Activated T-helper 2 cell treated with anti-CD3 and anti-CD28 coated beads, Interferon-gamma antibody, Interleukin-2, Interleukin-4, amounts not matched to agents 10 μg/mL and 5 μg/mL and 100 μg/mL, durations not matched to agents 14 hours and 24 hours and 36 hours (primary cell): ENCODE data around the gene IQGAP2. TPM values are rescaled to one million over a fixed set of nuclear protein-coding genes. Genes with fewer than 3 reads are reported as not detected.

Experiments
- DNase-seq: peaks from one replicate; pipeline ENCODE4 v3.0.0; 2021; ENCODE audit warnings: low spot score
- H3K27ac Mint-ChIP-seq: one replicate; pipeline ENCODE4 v1.8.0; 2021; ENCODE audit warnings: mixed read lengths
- H3K27me3 Mint-ChIP-seq: one replicate; pipeline ENCODE4 v1.8.0; 2021; ENCODE audit warnings: low read depth, mixed read lengths
- H3K36me3 Mint-ChIP-seq: one replicate; pipeline ENCODE4 v1.8.0; 2021; ENCODE audit warnings: low read depth, mixed read lengths
- H3K4me1 Mint-ChIP-seq: one replicate; pipeline ENCODE4 v1.8.0; 2021; ENCODE audit warnings: low read depth, mixed read lengths
- H3K4me3 Mint-ChIP-seq: one replicate; pipeline ENCODE4 v1.8.0; 2021; ENCODE audit warnings: low read depth, mild to moderate bottlenecking, moderate library complexity, mixed read lengths
- H3K9me3 Mint-ChIP-seq: one replicate; pipeline ENCODE4 v1.8.0; 2021; ENCODE audit warnings: mixed read lengths
- intact Hi-C: fragments of 100-400 bp; cut with micrococcal nuclease; formaldehyde crosslinking; loops from one replicate; pipeline ENCODE4 v1.15.1; 2023
- total RNA-seq: library from RNA; stranded (reverse); gene quantifications from 2 replicates; pipeline ENCODE4 v1.2.3, GENCODE V29; 2022

Gene IQGAP2
- total RNA-seq, 1 donor from 2014 or later, result 28.3 TPM

GRCh38 chr5:76492819-76493189 lies 89.7 kb downstream of the IQGAP2 start:
- Mint-ChIP-seq H3K9me3 (no peaks in the 10 kb centered on the region), H3K4me3 (no peak overlapping the region), H3K27me3 (no peaks in the 10 kb centered on the region), H3K36me3 (peaks cover 8% of the 10 kb centered on the region), H3K27ac (no peak overlapping the region), H3K4me1 (peaks cover 17% of the 10 kb centered on the region)
- intact Hi-C loops, result no loop called here
- no peak for DNase-seq

DNA sequence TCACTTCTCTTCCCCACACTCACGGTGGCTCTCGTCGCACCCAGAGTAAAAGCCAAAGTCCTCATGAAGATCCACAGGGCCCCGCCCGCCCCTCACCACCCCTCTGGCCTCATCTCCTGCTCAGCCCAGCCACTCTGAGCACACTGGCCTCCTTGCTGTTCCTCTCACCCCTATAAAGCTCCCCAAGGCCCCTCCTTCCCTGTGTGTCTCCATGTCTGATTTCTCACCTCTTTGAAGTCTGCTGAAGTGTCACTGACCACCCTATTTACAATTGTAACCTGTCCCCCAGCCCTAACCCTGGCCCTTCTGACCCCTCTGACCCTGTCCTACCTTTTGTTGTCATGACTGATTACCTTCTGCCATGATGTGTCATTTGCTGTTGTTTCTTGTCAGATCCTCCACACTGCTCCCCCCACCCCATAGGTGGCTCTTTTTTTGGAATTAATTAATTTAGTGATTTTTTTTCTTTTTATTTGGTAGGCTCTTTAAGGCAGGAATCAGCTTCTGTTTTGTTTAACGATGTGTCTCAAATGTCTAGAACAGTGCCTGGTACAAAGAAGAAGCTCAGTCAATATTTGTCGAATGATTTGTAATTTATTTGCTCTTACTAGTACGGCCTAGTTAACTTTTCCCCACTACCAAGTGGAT lies 90.2 kb downstream of the IQGAP2 start:
- H3K27ac Mint-ChIP-seq, result no peak overlapping the region
- peaks cover 17% of the 10 kb centered on the region for H3K4me1 Mint-ChIP-seq
- intact Hi-C loops, result no loop called here
- H3K27me3 Mint-ChIP-seq, result no peaks in the 10 kb centered on the region
- no peak for DNase-seq
- no peak overlapping the region for H3K4me3 Mint-ChIP-seq
- H3K36me3 Mint-ChIP-seq, result peaks cover 8% of the 10 kb centered on the region
- H3K9me3 Mint-ChIP-seq, result no peaks in the 10 kb centered on the region

DNA sequence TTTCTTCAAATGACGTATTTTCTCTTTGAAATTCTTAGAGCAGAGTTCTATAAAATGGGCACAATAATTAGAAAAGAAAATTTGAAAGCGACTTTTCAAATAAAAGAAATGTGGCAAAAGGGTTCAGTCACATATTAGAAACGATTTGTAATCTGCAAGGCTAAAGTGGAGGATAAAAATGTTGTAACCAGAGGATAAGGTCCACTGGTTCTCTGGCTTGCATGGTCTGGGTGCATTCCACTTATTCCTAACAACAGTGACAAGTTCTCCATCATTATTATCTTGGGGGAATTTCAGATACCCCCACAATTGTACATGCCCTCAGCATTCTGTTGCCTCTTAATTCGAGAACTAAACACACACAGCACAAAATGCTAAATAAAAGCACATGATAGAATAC lies 91.1 kb downstream of the IQGAP2 start:
- Mint-ChIP-seq H3K4me3 (no peak overlapping the region), H3K36me3 (peaks cover 8% of the 10 kb centered on the region), H3K27me3 (no peaks in the 10 kb centered on the region), H3K27ac (no peak overlapping the region), H3K4me1 (peaks cover 13% of the 10 kb centered on the region), H3K9me3 (no peaks in the 10 kb centered on the region)
- DNase-seq, result no peak
- intact Hi-C loops, result no loop called here

- intact Hi-C loops, result no loop called here
- Mint-ChIP-seq H3K4me3 (no peak overlapping the region), H3K4me1 (peaks cover 13% of the 10 kb centered on the region), H3K9me3 (no peaks in the 10 kb centered on the region), H3K27me3 (no peaks in the 10 kb centered on the region), H3K27ac (no peak overlapping the region), H3K36me3 (peaks cover 8% of the 10 kb centered on the region)
- DNase-seq, result no peak
Measured at GRCh38 chr5:76495870-76496269, 92.8 kb downstream of the IQGAP2 start.

DNA sequence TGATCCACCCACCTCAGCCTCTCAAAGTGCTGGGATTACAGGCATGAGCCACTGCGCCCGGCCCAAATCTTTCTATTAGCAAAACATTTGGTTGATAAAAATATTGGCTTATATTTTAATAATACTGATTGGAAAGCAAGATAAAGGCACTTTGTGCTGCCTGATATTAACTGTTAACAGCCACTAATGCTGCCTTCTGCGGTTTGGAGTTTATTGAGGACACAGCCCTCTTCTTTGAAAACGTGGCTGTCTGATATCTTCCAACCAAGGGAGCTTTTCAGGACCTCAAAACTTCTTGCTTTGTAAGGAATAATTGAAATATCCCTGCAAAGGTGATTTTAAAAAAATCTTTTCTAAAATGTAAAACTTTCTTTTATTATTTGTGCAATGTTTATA lies 94.0 kb downstream of the IQGAP2 start:
- Mint-ChIP-seq H3K9me3 (no peaks in the 10 kb centered on the region), H3K27ac (no peak overlapping the region), H3K36me3 (peaks cover 8% of the 10 kb centered on the region), H3K4me1 (peaks cover 11% of the 10 kb centered on the region), H3K27me3 (no peaks in the 10 kb centered on the region), H3K4me3 (no peak overlapping the region)
- no peak for DNase-seq
- intact Hi-C loops, result no loop called here

DNA sequence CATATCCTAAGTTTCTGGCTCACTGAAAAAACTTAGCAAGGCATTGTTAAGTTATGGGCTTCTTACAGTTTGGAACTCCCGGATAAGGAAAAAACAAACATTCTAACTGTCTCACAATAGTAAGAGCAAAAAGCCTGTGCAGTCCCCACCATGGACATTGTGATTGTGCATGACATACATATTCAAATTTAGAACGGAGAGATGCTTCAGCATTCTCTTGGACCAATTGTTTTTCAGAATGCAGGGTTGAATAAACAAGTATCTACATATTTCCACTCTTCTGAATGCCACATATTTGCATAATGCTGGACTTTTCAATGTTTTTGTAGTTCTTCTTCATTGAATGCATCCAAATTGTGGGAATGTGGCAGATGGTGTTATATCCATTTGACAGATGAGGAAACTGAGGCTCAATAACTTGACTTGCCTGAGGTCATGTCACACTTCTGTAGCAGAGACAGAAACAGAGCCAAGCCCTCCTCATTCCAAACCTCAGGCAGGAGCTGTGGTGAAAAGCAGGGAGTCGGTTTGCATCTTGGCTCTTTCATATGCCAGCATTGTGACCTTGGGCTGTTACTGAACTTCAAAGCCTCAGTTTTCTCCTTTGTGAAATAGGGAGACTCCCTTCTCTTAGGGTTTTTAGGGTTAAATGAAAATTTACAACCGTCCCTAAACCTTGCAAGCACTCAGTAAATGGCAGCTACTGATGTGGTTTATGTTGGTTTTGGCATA lies 95.1 kb downstream of the IQGAP2 start:
- intact Hi-C loops, result no loop called here
- DNase-seq, result no peak
- peaks cover 11% of the 10 kb centered on the region for H3K4me1 Mint-ChIP-seq
- no peaks in the 10 kb centered on the region for H3K9me3 Mint-ChIP-seq
- no peak overlapping the region for H3K27ac Mint-ChIP-seq
- H3K36me3 Mint-ChIP-seq, result peaks cover 8% of the 10 kb centered on the region
- H3K27me3 Mint-ChIP-seq, result no peaks in the 10 kb centered on the region
- no peak overlapping the region for H3K4me3 Mint-ChIP-seq

DNA sequence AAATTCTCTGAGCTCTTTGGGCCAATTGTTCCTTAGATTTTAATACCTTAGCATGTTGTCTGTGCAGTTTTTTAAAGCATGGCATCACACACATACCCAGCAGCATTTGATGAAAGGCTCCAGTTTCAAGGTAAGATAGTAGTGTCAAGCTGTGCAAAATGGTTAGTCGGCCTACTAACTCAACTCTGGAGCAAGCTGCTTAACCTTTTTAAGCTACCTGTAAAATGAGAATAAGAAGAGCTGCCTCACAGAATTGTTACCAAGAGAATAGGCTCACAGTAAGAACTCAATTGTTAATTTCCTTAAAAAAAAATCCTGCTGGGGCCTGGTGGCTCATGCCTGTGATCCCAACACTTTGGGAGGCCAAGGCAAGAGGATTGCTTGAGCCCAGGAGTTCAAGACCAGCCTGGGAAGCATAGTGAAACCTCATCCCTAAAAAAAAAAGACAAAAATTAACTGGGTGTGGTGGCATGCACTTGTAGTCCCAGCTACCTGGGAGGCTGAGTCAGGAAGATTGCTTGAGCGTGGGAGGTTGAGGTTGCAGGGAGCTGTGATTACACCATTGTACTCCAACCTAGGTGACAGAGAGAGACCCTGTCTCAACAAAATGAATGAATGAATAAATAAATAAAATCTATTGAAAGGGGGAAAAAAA lies 96.5 kb downstream of the IQGAP2 start:
- no peak for DNase-seq
- H3K4me1 Mint-ChIP-seq, result peaks cover 12% of the 10 kb centered on the region
- no peaks in the 10 kb centered on the region for H3K9me3 Mint-ChIP-seq
- intact Hi-C loops, result no loop called here
- no peak overlapping the region for H3K27ac Mint-ChIP-seq
- H3K27me3 Mint-ChIP-seq, result no peaks in the 10 kb centered on the region
- no peak overlapping the region for H3K4me3 Mint-ChIP-seq
- H3K36me3 Mint-ChIP-seq, result peaks cover 8% of the 10 kb centered on the region

- intact Hi-C loops, result no loop called here
- Mint-ChIP-seq H3K27ac (no peak overlapping the region), H3K4me1 (peaks cover 17% of the 10 kb centered on the region)
Measured at GRCh38 chr5:76500633-76501393, 97.7 kb downstream of the IQGAP2 start.

GRCh38 chr5:76503929-76504328 lies 100.8 kb downstream of the IQGAP2 start:
- Mint-ChIP-seq H3K4me1 (peaks cover 12% of the 10 kb centered on the region), H3K27me3 (no peaks in the 10 kb centered on the region), H3K4me3 (no peak overlapping the region), H3K27ac (no peak overlapping the region), H3K9me3 (no peaks in the 10 kb centered on the region), H3K36me3 (no peaks in the 10 kb centered on the region)
- no peak for DNase-seq
- intact Hi-C loops, result no loop called here

More at GRCh38 chr5:76500633-76501393, 97.7 kb downstream of the IQGAP2 start:
- H3K9me3 Mint-ChIP-seq, result no peaks in the 10 kb centered on the region
- no peaks in the 10 kb centered on the region for H3K27me3 Mint-ChIP-seq
- H3K4me3 Mint-ChIP-seq, result no peak overlapping the region
- DNase-seq, result no peak
- peaks cover 4% of the 10 kb centered on the region for H3K36me3 Mint-ChIP-seq

GRCh38 chr5:76504901-76505564 lies 101.9 kb downstream of the IQGAP2 start:
- Mint-ChIP-seq H3K9me3 (no peaks in the 10 kb centered on the region), H3K27me3 (no peaks in the 10 kb centered on the region), H3K4me1 (peaks cover 8% of the 10 kb centered on the region), H3K27ac (no peak overlapping the region), H3K36me3 (no peaks in the 10 kb centered on the region), H3K4me3 (no peak overlapping the region)
- no peak for DNase-seq
- intact Hi-C loops, result no loop called here

- H3K4me3 Mint-ChIP-seq, result no peak overlapping the region
- peaks cover 6% of the 10 kb centered on the region for H3K9me3 Mint-ChIP-seq
- intact Hi-C loops, result no loop called here
- H3K27ac Mint-ChIP-seq, result no peak overlapping the region
- peaks cover 6% of the 10 kb centered on the region for H3K4me1 Mint-ChIP-seq
- peaks cover 12% of the 10 kb centered on the region for H3K36me3 Mint-ChIP-seq
- no peaks in the 10 kb centered on the region for H3K27me3 Mint-ChIP-seq
- no peak for DNase-seq
Measured at GRCh38 chr5:76513476-76513875, 110.4 kb downstream of the IQGAP2 start.

DNA sequence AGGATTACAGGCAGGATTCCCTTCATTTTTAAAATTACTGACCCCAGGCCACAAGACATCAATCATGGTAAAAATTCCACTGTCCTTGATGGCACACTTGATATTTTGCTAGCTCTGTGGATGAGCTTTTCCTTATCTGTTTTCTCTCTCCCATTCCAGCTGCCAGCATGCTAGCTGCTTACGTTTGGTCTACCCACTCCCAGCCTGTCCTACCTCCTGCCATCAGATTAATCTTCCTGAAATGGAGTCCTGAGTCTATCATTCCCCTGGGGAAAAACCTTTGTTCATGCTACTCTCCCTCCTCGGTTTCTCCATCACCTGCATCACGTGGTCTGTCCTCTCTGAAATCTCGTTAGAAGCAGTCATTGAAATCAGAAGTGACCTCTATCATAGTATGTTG lies 111.2 kb downstream of the IQGAP2 start:
- no peak for DNase-seq
- H3K27ac Mint-ChIP-seq, result no peak overlapping the region
- peaks cover 11% of the 10 kb centered on the region for H3K9me3 Mint-ChIP-seq
- no peak overlapping the region for H3K4me3 Mint-ChIP-seq
- intact Hi-C loops, result no loop called here
- H3K27me3 Mint-ChIP-seq, result no peaks in the 10 kb centered on the region
- H3K36me3 Mint-ChIP-seq, result peaks cover 15% of the 10 kb centered on the region
- peaks cover 9% of the 10 kb centered on the region for H3K4me1 Mint-ChIP-seq
